D721Med (cell line): ENCODE results near the gene TMEM170A.

Experiments
- DNase-seq: peaks from one replicate; pipeline ENCODE4 v3.0.0; 2011; ENCODE audit warnings: low spot score; ENCODE audit not compliant: insufficient read length
- FAIRE-seq: peaks from 2 replicates; lab custom pipeline; 2011; peaks lifted over from hg19 to GRCh38; lab: Jason Lieb, UNC
- CTCF ChIP-seq: IDR thresholded peaks from 2 replicates; pipeline ENCODE4 v1.5.1; 2012; ENCODE audit warnings: mild to moderate bottlenecking, control low read depth; ENCODE audit not compliant: insufficient read depth; ENCODE audit errors: missing control alignments

TMEM170A gene

GRCh38 chr16:75486014-75486675, 21.7 kb upstream of the TMEM170A start:
- no peak for TF ChIP-seq CTCF
- FAIRE-seq (no peak), DNase-seq (no peak)

- FAIRE-seq: no peak
- DNase-seq: no peak
- TF ChIP-seq CTCF: no peak
Observed at GRCh38 chr16:75485230-75486013, 20.9 kb upstream of the TMEM170A start.

GRCh38 chr16:75483222-75483621, 18.7 kb upstream of the TMEM170A start:
- DNase-seq (no peak), FAIRE-seq (no peak)
- TF ChIP-seq CTCF: no peak

- TF ChIP-seq CTCF: no peak
- FAIRE-seq (no peak), DNase-seq (no peak)
Observed at GRCh38 chr16:75482434-75483205, 18.1 kb upstream of the TMEM170A start.

GRCh38 chr16:75481475-75481874, 17.0 kb upstream of the TMEM170A start:
- no peak for FAIRE-seq
- no peak for DNase-seq
- no peak for TF ChIP-seq CTCF

- DNase-seq: no peak
- FAIRE-seq: no peak
Observed at GRCh38 chr16:75479421-75479990, 15.0 kb upstream of the TMEM170A start.

More at GRCh38 chr16:75479421-75479990, 15.0 kb upstream of the TMEM170A start:
- no peak for TF ChIP-seq CTCF
